IMR-90 (cell line): ENCODE data around the gene SORL1. TPM values are rescaled to one million over a fixed set of nuclear protein-coding genes. Genes with fewer than 3 reads are reported as not detected.

ENCODE experiments used
- ATAC-seq: fragments of 200-7000 bp; cut with Tn5 transposase; 2 replicates; pipeline ENCODE4 v1.9.1; 2020; ENCODE audit warnings: low read depth, mild to moderate bottlenecking, moderate library complexity
- BruUV-seq: library from RNA; stranded (reverse); fragments of 400-500 nt; replicated peaks from 2 replicates; lab custom pipeline; 2021; lab: Mats Ljungman, UMichigan
- CTCF ChIA-PET: fragments of 300-600 bp; formaldehyde crosslinking; extraction: SDS; loops from one replicate; lab custom pipeline; 2021; ENCODE audit warnings: antibody characterized with exemption; lab: Yijun Ruan, JAX
- POLR2A ChIA-PET: fragments of 300-600 bp; sonication (Branson Sonifier 250); formaldehyde crosslinking; loops from one replicate; lab custom pipeline; 2022; ENCODE audit warnings: antibody characterized with exemption; ENCODE audit not compliant: unreplicated experiment; lab: Charles Lee
- DNase-seq: peaks from one replicate; pipeline ENCODE4 v3.0.0; 2013
- H2AFZ ChIP-seq: replicated peaks from 2 replicates; pipeline ENCODE3; 2013; ENCODE audit warnings: low read length, mild to moderate bottlenecking; ENCODE audit not compliant: poor library complexity
- H2AK5ac ChIP-seq: 2 replicates; pipeline ENCODE4 v1.6.1; 2013; ENCODE audit warnings: low read depth, low read length, inconsistent platforms
- H2AK9ac ChIP-seq: replicated peaks from 2 replicates; pipeline ENCODE3; 2013; ENCODE audit warnings: mild to moderate bottlenecking, low read depth, low read length, moderate library complexity; ENCODE audit not compliant: poor library complexity
- H2BK120ac ChIP-seq: 2 replicates; pipeline ENCODE4 v1.6.1; 2013; ENCODE audit warnings: low read depth, low read length, inconsistent platforms
- H2BK15ac ChIP-seq: 3 replicates; pipeline ENCODE4 v1.6.1; 2013; ENCODE audit warnings: low read depth, low read length, inconsistent platforms
- H2BK20ac ChIP-seq: 2 replicates; pipeline ENCODE4 v1.6.1; 2013; ENCODE audit warnings: low read depth, mild to moderate bottlenecking, inconsistent platforms, low read length, moderate library complexity
- H2BK5ac ChIP-seq: 2 replicates; pipeline ENCODE4 v1.6.1; 2013; ENCODE audit warnings: mild to moderate bottlenecking, low read depth, low read length, inconsistent platforms; ENCODE audit not compliant: poor library complexity, severe bottlenecking
- H3K14ac ChIP-seq: replicated peaks from 2 replicates; pipeline ENCODE4 v1.6.1; 2013; ENCODE audit warnings: low read depth, low read length, inconsistent platforms
- H3K18ac ChIP-seq: 2 replicates; pipeline ENCODE4 v1.6.1; 2013; ENCODE audit warnings: low read depth, low read length, control low read depth
- H3K23ac ChIP-seq: 2 replicates; pipeline ENCODE4 v1.6.1; 2013; ENCODE audit warnings: low read depth, low read length, inconsistent platforms
- H3K27ac ChIP-seq: 2 replicates; pipeline ENCODE4 v1.5.1; 2013; ENCODE audit warnings: mild to moderate bottlenecking, control low read depth, low read length; ENCODE audit not compliant: insufficient read depth
- H3K27me3 ChIP-seq: 2 replicates; pipeline ENCODE4 v1.6.1; 2013; ENCODE audit warnings: low read length; ENCODE audit not compliant: control insufficient read depth, insufficient read depth
- H3K36me3 ChIP-seq: 2 replicates; pipeline ENCODE4 v1.6.1; 2013; ENCODE audit warnings: low read length, mixed read lengths; ENCODE audit not compliant: control insufficient read depth, insufficient read depth
- H3K4ac ChIP-seq: 2 replicates; pipeline ENCODE4 v1.6.1; 2013; ENCODE audit warnings: low read depth, low read length, inconsistent platforms
- H3K4me1 ChIP-seq: 2 replicates; pipeline ENCODE4 v1.6.1; 2013; ENCODE audit warnings: low read length, mixed read lengths; ENCODE audit not compliant: control insufficient read depth, insufficient read depth
- H3K4me2 ChIP-seq: 2 replicates; pipeline ENCODE4 v1.6.1; 2013; ENCODE audit warnings: low read depth, mild to moderate bottlenecking, control low read depth, low read length, moderate library complexity
- H3K4me3 ChIP-seq: 2 replicates; pipeline ENCODE4 v1.5.1; 2013; ENCODE audit warnings: low read depth, mild to moderate bottlenecking, control low read depth, low read length, moderate library complexity; ENCODE audit not compliant: insufficient read depth
- H3K56ac ChIP-seq: 2 replicates; pipeline ENCODE4 v1.6.1; 2013; ENCODE audit warnings: low read length, inconsistent platforms; ENCODE audit not compliant: insufficient read depth; ENCODE audit errors: extremely low read depth
- H3K79me1 ChIP-seq, 2 experiments: 2 replicates each; pipeline ENCODE4 v1.6.1; 2013; ENCODE audit warnings: low read length in 2 of 2, inconsistent platforms in 1 of 2, low read depth in 1 of 2
- H3K9ac ChIP-seq: 2 replicates; pipeline ENCODE4 v1.6.1; 2013; ENCODE audit warnings: low read depth, low read length, control low read depth
- H3K9me1 ChIP-seq: 2 replicates; pipeline ENCODE4 v1.6.1; 2013; ENCODE audit warnings: low read length, inconsistent platforms; ENCODE audit not compliant: insufficient read depth
- H3K9me3 ChIP-seq: 2 replicates; pipeline ENCODE4 v1.6.1; 2013; ENCODE audit warnings: low read length; ENCODE audit not compliant: control insufficient read depth, insufficient read depth
- H4K20me1 ChIP-seq: 2 replicates; pipeline ENCODE4 v1.6.1; 2013; ENCODE audit warnings: low read length, inconsistent platforms; ENCODE audit not compliant: insufficient read depth
- H4K5ac ChIP-seq: 2 replicates; pipeline ENCODE4 v1.6.1; 2013; ENCODE audit warnings: mild to moderate bottlenecking, low read depth, low read length, control low read depth
- H4K8ac ChIP-seq, 2 experiments: 2 replicates each; pipeline ENCODE4 v1.6.1; 2013; ENCODE audit warnings: low read depth in 2 of 2, low read length in 2 of 2, control low read depth in 1 of 2, inconsistent platforms in 1 of 2
- H4K91ac ChIP-seq: 2 replicates; pipeline ENCODE4 v1.6.1; 2013; ENCODE audit warnings: low read depth, low read length, inconsistent platforms; ENCODE audit not compliant: insufficient read depth
- POLR2A ChIP-seq: IDR thresholded peaks from 2 replicates; pipeline ENCODE4 v1.6.1; 2012; ENCODE audit warnings: mild to moderate bottlenecking, low read depth, low read length
- RCOR1 ChIP-seq: IDR thresholded peaks from 2 replicates; pipeline ENCODE4 v1.6.1; 2012; ENCODE audit warnings: mild to moderate bottlenecking, low read length, improper control_type of control experiment; ENCODE audit not compliant: insufficient replicate concordance
- SMC3 ChIP-seq: fragments of 150-350 bp; IDR thresholded peaks from 2 replicates; pipeline ENCODE4 v1.6.1; 2016; ENCODE audit warnings: low read depth, mild to moderate bottlenecking, antibody characterized with exemption, low read length, moderate library complexity
- WGBS, 2 experiments: methylation state at CpG; one replicate each; pipeline versions ENCODE4 v1.1.5 to v1.1.7; 2013; ENCODE audit warnings: missing lambda C conversion rate in 2 of 2; ENCODE audit not compliant: insufficient read length in 1 of 2; ENCODE audit errors: extremely low coverage in 2 of 2; 5-methylcytosine and 5-hydroxymethylcytosine counted together
- dilution Hi-C: fragments of 300-500 bp; cut with HindIII; formaldehyde crosslinking; loops from one replicate; pipeline ENCODE4 v1.14.3; 2018; ENCODE audit warnings: low sequenced_read_pairs; ENCODE audit not compliant: unreplicated experiment
- in situ Hi-C: fragments of 300-500 bp; cut with MboI; formaldehyde crosslinking; loops from 3 replicates; pipeline ENCODE4 v1.14.3; 2019; ENCODE audit warnings: low sequenced_read_pairs, inconsistent platforms, mixed read lengths
- intact Hi-C: fragments of 100-400 bp; cut with micrococcal nuclease; formaldehyde crosslinking; loops from 2 replicates; pipeline ENCODE4 v1.10.0; 2022
- polyA plus RNA-seq, 3 experiments: library from polyadenylated mRNA; depleted of rRNA; stranded (reverse); fragments of >200 nt; gene quantifications; 2 replicates each; pipeline ENCODE4 v1.2.3, GENCODE V29; 2012; ENCODE audit warnings: low replicate concordance in 1 of 3
- total RNA-seq: library from RNA; depleted of rRNA; stranded (reverse); fragments of >200 nt; gene quantifications from 2 replicates; pipeline ENCODE4 v1.2.3, GENCODE V29; 2012

The SORL1 gene
- total and polyA plus RNA-seq, 2 of the 4 experiments (the other 2 are of a cell fraction): 1.0 to 2.0 TPM

DNA sequence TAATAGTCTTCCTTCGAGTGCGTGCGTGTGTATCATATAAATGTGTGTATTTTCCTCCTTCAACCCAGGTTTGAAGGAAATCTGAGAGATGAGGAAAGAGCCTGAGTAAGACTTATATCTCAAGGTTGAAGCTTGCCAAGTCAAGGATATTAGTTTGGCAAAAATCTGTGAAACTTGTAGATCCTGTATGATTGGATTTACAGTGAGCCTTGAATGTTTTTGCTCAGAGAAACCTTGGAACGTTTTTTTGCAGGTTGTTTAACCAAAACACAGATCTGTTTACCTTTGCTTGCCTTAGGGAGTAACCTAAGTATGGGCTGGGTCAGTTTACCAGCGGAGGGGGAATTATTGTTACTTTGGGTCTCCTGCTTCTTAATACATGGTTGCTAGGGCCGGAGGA, 36.5 kb downstream of the SORL1 start:
- Histone ChIP-seq H3K14ac (no peak overlapping the region), H2AFZ (no peak overlapping the region), H3K9ac (no peak overlapping the region), H3K79me1 (no peaks in the 10 kb centered on the region), H3K27me3 (peaks cover 2% of the 10 kb centered on the region; the same call in 1 of the 2 replicates), H2BK5ac (no peak overlapping the region), H3K36me3 (no peaks in the 10 kb centered on the region), H3K23ac (no peak overlapping the region), H4K5ac (no peak overlapping the region), H4K8ac (no peak overlapping the region), H3K56ac (no peak overlapping the region), H2AK5ac (no peak overlapping the region), H4K20me1 (no peaks in the 10 kb centered on the region), H3K9me3 (no peaks in the 10 kb centered on the region), H3K4ac (no peak overlapping the region), H2BK15ac (no peak overlapping the region), H3K18ac (no peak overlapping the region), H2AK9ac (no peak overlapping the region), H3K4me2 (no peak overlapping the region), H3K4me1 (no peaks in the 10 kb centered on the region), H2BK120ac (no peak overlapping the region), H2BK20ac (no peak overlapping the region), H3K9me1 (no peaks in the 10 kb centered on the region; the same call in 1 of the 2 replicates), H3K27ac (no peak overlapping the region), H4K91ac (no peak overlapping the region), H3K4me3 (no peak overlapping the region)
- no TSS peak for BruUV-seq
- ChIA-PET POLR2A (no interaction called here), CTCF (no interaction called here)
- ATAC-seq (no peak), DNase-seq (no peak)
- intact Hi-C loops: no loop called here
- in situ Hi-C loops: no loop called here
- dilution Hi-C loops: no loop called here
- TF ChIP-seq POLR2A (no peak), SMC3 (no peak), RCOR1 (no peak)
- no CpG with 5 or more reads among the region's 6 CpGs for WGBS, 2 experiments
